D721Med (cell line): ENCODE results near the gene FOXD3.

ENCODE experiments used
- DNase-seq: peaks from one replicate; pipeline ENCODE4 v3.0.0; 2011; ENCODE audit warnings: low spot score; ENCODE audit not compliant: insufficient read length
- FAIRE-seq: peaks from 2 replicates; lab custom pipeline; 2011; peaks lifted over from hg19 to GRCh38; lab: Jason Lieb, UNC
- TF ChIP-seq, protein P1 (sequence below): IDR thresholded peaks from 2 replicates; pipeline ENCODE4 v1.5.1; 2012; ENCODE audit warnings: mild to moderate bottlenecking, control low read depth; ENCODE audit not compliant: insufficient read depth; ENCODE audit errors: missing control alignments

FOXD3 gene

DNA sequence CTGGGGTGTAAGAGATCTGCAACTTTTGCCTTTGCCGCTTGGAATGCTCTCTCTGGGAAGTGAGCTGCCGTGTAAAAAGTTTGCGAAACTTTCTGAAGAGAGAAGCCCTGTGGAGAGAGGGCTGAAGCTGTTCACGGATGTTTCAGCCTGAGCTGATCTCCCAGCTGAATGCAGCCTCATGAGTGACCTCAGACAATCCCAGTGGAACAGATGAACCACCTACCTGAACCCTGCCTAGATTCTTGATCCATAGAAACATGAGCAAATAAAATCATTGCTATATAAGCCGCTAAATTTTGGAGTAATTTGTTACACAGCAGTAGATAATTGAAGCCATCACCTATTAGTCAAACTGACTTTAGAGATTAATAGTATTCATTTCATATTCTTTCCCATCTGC, 40.6 kb downstream of the FOXD3 start:
- FAIRE-seq: no peak
- TF ChIP-seq, protein P1, sequence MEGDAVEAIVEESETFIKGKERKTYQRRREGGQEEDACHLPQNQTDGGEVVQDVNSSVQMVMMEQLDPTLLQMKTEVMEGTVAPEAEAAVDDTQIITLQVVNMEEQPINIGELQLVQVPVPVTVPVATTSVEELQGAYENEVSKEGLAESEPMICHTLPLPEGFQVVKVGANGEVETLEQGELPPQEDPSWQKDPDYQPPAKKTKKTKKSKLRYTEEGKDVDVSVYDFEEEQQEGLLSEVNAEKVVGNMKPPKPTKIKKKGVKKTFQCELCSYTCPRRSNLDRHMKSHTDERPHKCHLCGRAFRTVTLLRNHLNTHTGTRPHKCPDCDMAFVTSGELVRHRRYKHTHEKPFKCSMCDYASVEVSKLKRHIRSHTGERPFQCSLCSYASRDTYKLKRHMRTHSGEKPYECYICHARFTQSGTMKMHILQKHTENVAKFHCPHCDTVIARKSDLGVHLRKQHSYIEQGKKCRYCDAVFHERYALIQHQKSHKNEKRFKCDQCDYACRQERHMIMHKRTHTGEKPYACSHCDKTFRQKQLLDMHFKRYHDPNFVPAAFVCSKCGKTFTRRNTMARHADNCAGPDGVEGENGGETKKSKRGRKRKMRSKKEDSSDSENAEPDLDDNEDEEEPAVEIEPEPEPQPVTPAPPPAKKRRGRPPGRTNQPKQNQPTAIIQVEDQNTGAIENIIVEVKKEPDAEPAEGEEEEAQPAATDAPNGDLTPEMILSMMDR: no peak

DNA sequence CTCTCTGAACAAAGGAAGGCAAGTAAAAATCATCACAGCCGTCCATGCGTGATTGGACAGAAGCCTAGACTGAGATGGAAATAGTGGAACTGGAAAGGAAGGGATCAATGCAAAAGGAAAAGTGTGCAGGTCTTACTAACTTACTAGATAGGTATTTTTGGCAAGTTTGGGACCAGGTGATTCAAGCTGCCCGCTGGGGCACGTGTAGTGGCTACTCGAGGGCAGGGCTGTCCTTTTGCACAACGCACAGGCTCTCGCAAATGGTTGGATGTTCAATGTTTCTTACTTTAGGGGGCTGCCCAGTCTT, 44.5 kb downstream of the FOXD3 start:
- FAIRE-seq (no peak), DNase-seq (no peak)
- TF ChIP-seq, protein P1: no peak

More for the DNA sequence above, 40.6 kb downstream of the FOXD3 start:
- DNase-seq: no peak

DNA sequence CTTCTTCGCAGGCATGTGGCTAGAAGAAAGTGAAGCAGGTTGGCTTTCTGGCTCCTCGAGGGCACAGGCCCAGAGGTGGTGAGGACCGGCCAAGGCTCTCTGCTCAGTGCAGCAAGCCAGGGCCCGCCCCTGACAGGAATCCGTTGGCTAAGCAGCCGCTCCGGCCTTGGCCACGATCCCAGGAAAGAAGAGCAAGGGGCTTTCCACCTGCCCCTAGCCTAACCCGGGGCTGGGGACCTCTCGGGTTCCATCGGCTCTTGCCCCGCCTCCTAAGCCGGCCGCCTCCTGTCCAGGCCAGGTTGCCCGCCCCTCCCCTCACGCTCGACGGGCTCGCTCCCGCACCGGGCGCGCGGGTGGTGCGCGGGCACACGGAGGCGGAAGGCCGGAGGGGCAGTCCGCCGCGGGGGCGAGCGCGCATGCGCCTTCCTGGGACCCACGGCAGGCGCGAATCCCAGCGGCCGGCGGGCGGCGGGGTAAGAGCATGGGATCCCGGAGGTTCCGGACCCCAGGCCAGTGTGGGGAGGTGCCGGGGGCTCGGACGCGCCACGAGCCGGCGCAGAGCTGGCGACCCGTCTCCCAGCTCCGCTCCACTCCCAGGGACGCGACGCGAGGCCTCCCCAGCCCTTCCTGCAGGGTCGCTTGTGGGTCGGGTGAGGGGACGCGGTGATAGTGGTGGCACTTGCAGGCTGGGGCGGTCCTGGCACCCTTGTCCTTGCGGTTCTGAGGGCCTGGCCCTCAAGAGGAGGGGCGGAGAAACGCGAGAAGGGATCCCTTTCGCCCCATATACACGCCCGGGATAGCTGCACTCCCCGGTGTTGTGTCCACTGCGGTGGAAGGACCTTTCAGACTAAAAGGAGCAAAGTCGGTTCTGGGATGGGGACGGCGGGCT, 45.1 kb downstream of the FOXD3 start, which contains the start of gene ALG6:
ALG6 (plus strand) TSS at position 413 of the 889 bp plus-strand sequence. CDS start 3,351 bp downstream, outside the sequence.
- no peak for FAIRE-seq
- TF ChIP-seq, protein P1: no peak
- DNase-seq: peak; percentile 80

DNA sequence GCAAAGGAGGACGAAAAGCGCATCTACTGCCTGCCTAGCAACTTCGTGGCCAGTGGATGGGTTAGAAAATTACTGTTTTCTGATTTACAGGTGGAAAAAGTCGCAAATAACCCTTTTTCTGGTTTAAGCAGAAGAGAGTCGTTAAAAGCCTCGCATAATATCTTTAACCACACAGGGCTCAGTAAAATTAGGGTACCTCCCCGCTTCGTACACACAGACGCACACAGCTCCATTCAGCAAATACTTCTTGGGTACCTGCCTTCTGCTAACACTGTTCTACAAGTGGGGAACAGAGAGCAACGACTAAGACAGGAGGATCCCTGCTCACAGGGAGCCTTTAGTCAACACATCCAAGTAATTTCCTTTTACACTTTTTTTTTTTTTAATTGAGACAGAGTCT, 45.8 kb downstream of the FOXD3 start:
- DNase-seq (no peak), FAIRE-seq (no peak)
- TF ChIP-seq, protein P1: no peak
